Uterus (tissue), 2 donors: ENCODE measurements around the gene FARS2.

Experiments
- POLR2A ChIP-seq, 2 donors: fragments of 450-650 bp; IDR thresholded peaks; one replicate each; pipeline ENCODE4 v1.6.1; 2016; ENCODE audit warnings: antibody characterized with exemption in 2 of 2, mild to moderate bottlenecking in 1 of 2, moderate library complexity in 1 of 2
- TF ChIP-seq, protein P1 (sequence below), 4 experiments: fragments of 200-600 bp in 2 of 4; fragments of 450-650 bp in 2 of 4; sonication (generic) in 2 of 4; IDR thresholded peaks; one replicate each; pipeline ENCODE4 v1.5.1; 2016 to 2019; ENCODE audit warnings: antibody characterized with exemption in 4 of 4, mild to moderate bottlenecking in 2 of 4, moderate library complexity in 1 of 4

DNA sequence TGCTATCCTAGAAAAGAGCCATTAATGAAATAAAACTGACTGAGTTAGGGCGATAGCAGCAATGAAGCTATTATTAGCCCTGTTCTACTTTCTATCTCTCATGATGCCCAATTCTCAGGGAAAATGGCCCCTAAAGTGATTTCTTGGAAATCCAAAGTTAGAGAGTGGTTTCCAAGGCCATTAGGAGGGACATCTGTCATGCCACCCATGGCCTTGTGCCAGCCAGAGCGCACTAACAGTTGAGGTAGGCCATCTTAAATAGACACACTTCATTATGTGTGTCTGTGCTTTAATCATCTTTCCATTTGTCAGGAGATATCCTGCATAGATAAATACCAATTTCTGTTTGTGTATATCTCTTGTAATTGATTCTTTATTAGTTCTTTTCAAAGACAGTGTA, 483.8 kb downstream of the FARS2 start:
- TF ChIP-seq, protein P1, sequence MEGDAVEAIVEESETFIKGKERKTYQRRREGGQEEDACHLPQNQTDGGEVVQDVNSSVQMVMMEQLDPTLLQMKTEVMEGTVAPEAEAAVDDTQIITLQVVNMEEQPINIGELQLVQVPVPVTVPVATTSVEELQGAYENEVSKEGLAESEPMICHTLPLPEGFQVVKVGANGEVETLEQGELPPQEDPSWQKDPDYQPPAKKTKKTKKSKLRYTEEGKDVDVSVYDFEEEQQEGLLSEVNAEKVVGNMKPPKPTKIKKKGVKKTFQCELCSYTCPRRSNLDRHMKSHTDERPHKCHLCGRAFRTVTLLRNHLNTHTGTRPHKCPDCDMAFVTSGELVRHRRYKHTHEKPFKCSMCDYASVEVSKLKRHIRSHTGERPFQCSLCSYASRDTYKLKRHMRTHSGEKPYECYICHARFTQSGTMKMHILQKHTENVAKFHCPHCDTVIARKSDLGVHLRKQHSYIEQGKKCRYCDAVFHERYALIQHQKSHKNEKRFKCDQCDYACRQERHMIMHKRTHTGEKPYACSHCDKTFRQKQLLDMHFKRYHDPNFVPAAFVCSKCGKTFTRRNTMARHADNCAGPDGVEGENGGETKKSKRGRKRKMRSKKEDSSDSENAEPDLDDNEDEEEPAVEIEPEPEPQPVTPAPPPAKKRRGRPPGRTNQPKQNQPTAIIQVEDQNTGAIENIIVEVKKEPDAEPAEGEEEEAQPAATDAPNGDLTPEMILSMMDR (IDR thresholded peaks at IDR 0.05): no peak
- no peak for TF ChIP-seq POLR2A (IDR thresholded peaks at IDR 0.05)
